ENCODE data around the gene NRF1.

Gene NRF1

GRCh38 chr7:129772646-129773280 is 161.2 kb downstream of the NRF1 start:
- DNase-seq = no peak
- intact Hi-C loops (cut with DNase I) = no loop called here

- intact Hi-C loops (cut with DNase I) = no loop called here
- DNase-seq = no peak
Observed at GRCh38 chr7:129773328-129773731, 161.8 kb downstream of the NRF1 start.

GRCh38 chr7:129773871-129774270 is 162.4 kb downstream of the NRF1 start:
- intact Hi-C loops (cut with DNase I) = no loop called here
- no peak for DNase-seq

GRCh38 chr7:129774359-129774758 is 162.8 kb downstream of the NRF1 start:
- intact Hi-C loops (cut with DNase I) = no loop called here
- DNase-seq = no peak

GRCh38 chr7:129774871-129775694 is 163.6 kb downstream of the NRF1 start:
- intact Hi-C loops (cut with DNase I) = no loop called here
- DNase-seq = no peak

- intact Hi-C loops (cut with DNase I) = no loop called here
- no peak for DNase-seq
Observed at GRCh38 chr7:129775695-129776361, 164.3 kb downstream of the NRF1 start.

GRCh38 chr7:129776362-129776722 is 164.8 kb downstream of the NRF1 start:
- intact Hi-C loops (cut with DNase I) = no loop called here
- no peak for DNase-seq

- intact Hi-C loops (cut with DNase I) = no loop called here
- DNase-seq = no peak
Observed at GRCh38 chr7:129777195-129777844, 165.8 kb downstream of the NRF1 start.

GRCh38 chr7:129777993-129778769 is 166.7 kb downstream of the NRF1 start:
- intact Hi-C loops (cut with DNase I) = no loop called here
- no peak for DNase-seq

- no peak for DNase-seq
- intact Hi-C loops (cut with DNase I) = no loop called here
Observed at GRCh38 chr7:129778770-129779601, 167.5 kb downstream of the NRF1 start.

GRCh38 chr7:129779602-129780256 is 168.2 kb downstream of the NRF1 start:
- intact Hi-C loops (cut with DNase I) = no loop called here
- no peak for DNase-seq

- intact Hi-C loops (cut with DNase I) = no loop called here
Observed at GRCh38 chr7:129780257-129780973, 168.9 kb downstream of the NRF1 start.

GRCh38 chr7:129780974-129781927 is 169.7 kb downstream of the NRF1 start:
- intact Hi-C loops (cut with DNase I) = no loop called here
- no peak for DNase-seq

More at GRCh38 chr7:129780257-129780973, 168.9 kb downstream of the NRF1 start:
- DNase-seq = peak in 1 of 42 donors; percentile 9

- intact Hi-C loops (cut with DNase I) = no loop called here
- DNase-seq = no peak
Observed at GRCh38 chr7:129781928-129782817, 170.7 kb downstream of the NRF1 start.

Data from head of caudate nucleus (tissue), 42 donors.